Neural cell (in vitro differentiated cells): Measurements from ENCODE around the gene PRKG1. TPM values are rescaled to one million over a fixed set of nuclear protein-coding genes. Genes with fewer than 3 reads are reported as not detected.
"Not testable (repeated sequence)": the region's sequence is repeated elsewhere in the genome, so short reads cannot be mapped to it uniquely, and the experiment has no call there.

ENCODE experiments used
- H2AFZ ChIP-seq: fragments of 200-600, 300-800 bp; sonication (generic), shearing (Covaris generic); 2 replicates; pipeline ENCODE4 v1.6.0; 2014; ENCODE audit warnings: low read depth, mild to moderate bottlenecking, antibody characterized with exemption, low read length, moderate library complexity
- H3F3A ChIP-seq: fragments of 200-600 bp; shearing (Covaris generic); 2 replicates; pipeline ENCODE4 v1.6.1; 2016; ENCODE audit warnings: mild to moderate bottlenecking, moderate library complexity, mixed read lengths, antibody characterized with exemption, low read length; ENCODE audit not compliant: insufficient read depth, poor library complexity, severe bottlenecking
- H3K27ac ChIP-seq: fragments of 200-600, 300-800 bp; sonication (generic), shearing (Covaris generic); 2 replicates; pipeline ENCODE4 v1.5.1; 2014; ENCODE audit warnings: mild to moderate bottlenecking, low read length, moderate library complexity
- H3K27me3 ChIP-seq: fragments of 300-800, 200-600 bp; sonication (generic), shearing (Covaris generic); 2 replicates; pipeline ENCODE4 v1.6.0; 2014; ENCODE audit warnings: mild to moderate bottlenecking, low read depth, low read length, moderate library complexity; ENCODE audit not compliant: insufficient read depth
- H3K36me3 ChIP-seq: fragments of 300-800, 200-600 bp; sonication (generic), shearing (Covaris generic); 2 replicates; pipeline ENCODE4 v1.5.1; 2014; ENCODE audit warnings: mild to moderate bottlenecking, antibody characterized with exemption, low read length, moderate library complexity; ENCODE audit not compliant: insufficient read depth
- H3K4me2 ChIP-seq: fragments of 300-800, 200-600 bp; sonication (generic), shearing (Covaris generic); 2 replicates; pipeline ENCODE4 v1.6.0; 2014; ENCODE audit warnings: mild to moderate bottlenecking, low read length
- H3K4me3 ChIP-seq: fragments of 300-800, 200-600 bp; sonication (generic), shearing (Covaris generic); 2 replicates; pipeline ENCODE4 v1.5.1; 2014; ENCODE audit warnings: mild to moderate bottlenecking, low read length, moderate library complexity
- H3K79me2 ChIP-seq: fragments of 200-600 bp; shearing (Covaris generic); replicated peaks from 2 replicates; pipeline ENCODE4 v1.6.0; 2014; ENCODE audit warnings: mild to moderate bottlenecking, low read length, moderate library complexity; ENCODE audit not compliant: insufficient read depth
- H3K9ac ChIP-seq: fragments of 300-800, 200-600 bp; sonication (generic), shearing (Covaris generic); 2 replicates; pipeline ENCODE4 v1.6.1; 2016; ENCODE audit warnings: mild to moderate bottlenecking, low read length, mixed read lengths
- H3K9me2 ChIP-seq: fragments of 200-600 bp; shearing (Covaris generic); 2 replicates; pipeline ENCODE4 v1.6.1; 2016; ENCODE audit warnings: mild to moderate bottlenecking, low read length, mixed read lengths; ENCODE audit not compliant: insufficient read depth
- H3K9me3 ChIP-seq: fragments of 200-600, 300-800 bp; sonication (generic), shearing (Covaris generic); 2 replicates; pipeline ENCODE4 v1.6.1; 2016; ENCODE audit warnings: mild to moderate bottlenecking, mixed run types, low read length, moderate library complexity, mixed read lengths
- H4K20me1 ChIP-seq: fragments of 200-600 bp; shearing (Covaris generic); 2 replicates; pipeline ENCODE4 v1.6.1; 2016; ENCODE audit warnings: mild to moderate bottlenecking, mixed run types; ENCODE audit not compliant: insufficient read depth
- EP300 ChIP-seq: fragments of 450-650 bp; conservative IDR thresholded peaks from 2 replicates; pipeline ENCODE4 v1.6.1; 2014; ENCODE audit warnings: antibody characterized with exemption, mild to moderate bottlenecking, moderate library complexity; ENCODE audit not compliant: poor library complexity, severe bottlenecking
- EZH2 ChIP-seq: fragments of 200-600, 300-800 bp; shearing (Covaris generic), sonication (generic); IDR thresholded peaks from 2 replicates; pipeline ENCODE4 v1.6.1; 2014; ENCODE audit warnings: antibody characterized with exemption, low read length, borderline replicate concordance, mild to moderate bottlenecking; ENCODE audit not compliant: insufficient read depth, poor library complexity, severe bottlenecking
- MXI1 ChIP-seq: fragments of 450-650 bp; conservative IDR thresholded peaks from 2 replicates; pipeline ENCODE4 v1.6.1; 2014; ENCODE audit warnings: antibody characterized with exemption, mild to moderate bottlenecking; ENCODE audit not compliant: poor library complexity, severe bottlenecking
- POLR2AphosphoS5 ChIP-seq: IDR thresholded peaks from 2 replicates; pipeline ENCODE4 v1.6.1; 2012
- RAD21 ChIP-seq: fragments of 450-650 bp; conservative IDR thresholded peaks from 2 replicates; pipeline ENCODE4 v1.6.1; 2014; ENCODE audit warnings: antibody characterized with exemption, mild to moderate bottlenecking, moderate library complexity
- SMC3 ChIP-seq: fragments of 450-650 bp; conservative IDR thresholded peaks from 2 replicates; pipeline ENCODE4 v1.6.1; 2014; ENCODE audit warnings: antibody characterized with exemption, mild to moderate bottlenecking, moderate library complexity; ENCODE audit not compliant: poor library complexity
- TAF1 ChIP-seq: IDR thresholded peaks from 2 replicates; pipeline ENCODE4 v1.6.1; 2012; ENCODE audit warnings: low read depth
- polyA plus RNA-seq: library from polyadenylated mRNA; depleted of rRNA; stranded (reverse); fragments of >200 nt; gene quantifications from 2 replicates; pipeline ENCODE4 v1.2.3, GENCODE V29; 2014
- TF ChIP-seq, protein P1 (sequence below): fragments of 450-650 bp; IDR thresholded peaks from 2 replicates; pipeline ENCODE4 v1.5.1; 2014; ENCODE audit warnings: antibody characterized with exemption, mild to moderate bottlenecking, moderate library complexity; ENCODE audit not compliant: poor library complexity, severe bottlenecking
- TF ChIP-seq, protein P2 (sequence below): IDR thresholded peaks from 2 replicates; pipeline ENCODE4 v1.6.1; 2012; ENCODE audit warnings: borderline replicate concordance

Gene PRKG1
- polyA plus RNA-seq, 1 donor from 2014 or later: 2.2 TPM

DNA sequence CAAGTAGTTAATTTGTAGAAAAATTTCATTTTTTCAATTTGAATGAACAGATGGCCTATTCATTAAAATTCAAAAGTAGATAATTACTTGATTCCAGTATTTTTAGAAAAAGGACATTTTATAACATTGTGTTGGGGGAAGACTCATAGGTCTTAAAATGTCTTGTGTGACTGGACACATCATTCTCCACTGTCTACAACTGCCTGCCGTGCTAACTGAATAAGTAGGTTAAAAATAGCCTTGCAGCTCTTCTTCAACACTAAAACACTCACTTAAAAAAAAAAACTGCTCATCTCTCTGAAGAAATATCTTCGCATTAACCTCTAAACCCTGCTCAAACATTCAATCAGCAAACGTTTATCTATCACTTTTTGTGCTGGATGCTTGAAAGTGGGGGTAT lies 371.3 kb downstream of the PRKG1 start:
- no peak overlapping the region for H3K9ac ChIP-seq
- no peaks in the 10 kb centered on the region for H4K20me1 ChIP-seq
- no peak overlapping the region for H3K4me2 ChIP-seq
- no peak for TF ChIP-seq TAF1
- no peak for TF ChIP-seq EP300
- TF ChIP-seq RAD21: no peak
- TF ChIP-seq POLR2AphosphoS5: no peak
- TF ChIP-seq, protein P1, sequence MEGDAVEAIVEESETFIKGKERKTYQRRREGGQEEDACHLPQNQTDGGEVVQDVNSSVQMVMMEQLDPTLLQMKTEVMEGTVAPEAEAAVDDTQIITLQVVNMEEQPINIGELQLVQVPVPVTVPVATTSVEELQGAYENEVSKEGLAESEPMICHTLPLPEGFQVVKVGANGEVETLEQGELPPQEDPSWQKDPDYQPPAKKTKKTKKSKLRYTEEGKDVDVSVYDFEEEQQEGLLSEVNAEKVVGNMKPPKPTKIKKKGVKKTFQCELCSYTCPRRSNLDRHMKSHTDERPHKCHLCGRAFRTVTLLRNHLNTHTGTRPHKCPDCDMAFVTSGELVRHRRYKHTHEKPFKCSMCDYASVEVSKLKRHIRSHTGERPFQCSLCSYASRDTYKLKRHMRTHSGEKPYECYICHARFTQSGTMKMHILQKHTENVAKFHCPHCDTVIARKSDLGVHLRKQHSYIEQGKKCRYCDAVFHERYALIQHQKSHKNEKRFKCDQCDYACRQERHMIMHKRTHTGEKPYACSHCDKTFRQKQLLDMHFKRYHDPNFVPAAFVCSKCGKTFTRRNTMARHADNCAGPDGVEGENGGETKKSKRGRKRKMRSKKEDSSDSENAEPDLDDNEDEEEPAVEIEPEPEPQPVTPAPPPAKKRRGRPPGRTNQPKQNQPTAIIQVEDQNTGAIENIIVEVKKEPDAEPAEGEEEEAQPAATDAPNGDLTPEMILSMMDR: no peak
- TF ChIP-seq, protein P2, sequence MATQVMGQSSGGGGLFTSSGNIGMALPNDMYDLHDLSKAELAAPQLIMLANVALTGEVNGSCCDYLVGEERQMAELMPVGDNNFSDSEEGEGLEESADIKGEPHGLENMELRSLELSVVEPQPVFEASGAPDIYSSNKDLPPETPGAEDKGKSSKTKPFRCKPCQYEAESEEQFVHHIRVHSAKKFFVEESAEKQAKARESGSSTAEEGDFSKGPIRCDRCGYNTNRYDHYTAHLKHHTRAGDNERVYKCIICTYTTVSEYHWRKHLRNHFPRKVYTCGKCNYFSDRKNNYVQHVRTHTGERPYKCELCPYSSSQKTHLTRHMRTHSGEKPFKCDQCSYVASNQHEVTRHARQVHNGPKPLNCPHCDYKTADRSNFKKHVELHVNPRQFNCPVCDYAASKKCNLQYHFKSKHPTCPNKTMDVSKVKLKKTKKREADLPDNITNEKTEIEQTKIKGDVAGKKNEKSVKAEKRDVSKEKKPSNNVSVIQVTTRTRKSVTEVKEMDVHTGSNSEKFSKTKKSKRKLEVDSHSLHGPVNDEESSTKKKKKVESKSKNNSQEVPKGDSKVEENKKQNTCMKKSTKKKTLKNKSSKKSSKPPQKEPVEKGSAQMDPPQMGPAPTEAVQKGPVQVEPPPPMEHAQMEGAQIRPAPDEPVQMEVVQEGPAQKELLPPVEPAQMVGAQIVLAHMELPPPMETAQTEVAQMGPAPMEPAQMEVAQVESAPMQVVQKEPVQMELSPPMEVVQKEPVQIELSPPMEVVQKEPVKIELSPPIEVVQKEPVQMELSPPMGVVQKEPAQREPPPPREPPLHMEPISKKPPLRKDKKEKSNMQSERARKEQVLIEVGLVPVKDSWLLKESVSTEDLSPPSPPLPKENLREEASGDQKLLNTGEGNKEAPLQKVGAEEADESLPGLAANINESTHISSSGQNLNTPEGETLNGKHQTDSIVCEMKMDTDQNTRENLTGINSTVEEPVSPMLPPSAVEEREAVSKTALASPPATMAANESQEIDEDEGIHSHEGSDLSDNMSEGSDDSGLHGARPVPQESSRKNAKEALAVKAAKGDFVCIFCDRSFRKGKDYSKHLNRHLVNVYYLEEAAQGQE: no peak
- no peak for TF ChIP-seq MXI1
- TF ChIP-seq EZH2: no peak
- no peak for TF ChIP-seq SMC3
- no peaks in the 10 kb centered on the region for H3K36me3 ChIP-seq
- no peak overlapping the region for H3K27ac ChIP-seq
- no peaks in the 10 kb centered on the region for H3K27me3 ChIP-seq
- H3F3A ChIP-seq: no peaks in the 10 kb centered on the region
- no peaks in the 10 kb centered on the region for H3K9me3 ChIP-seq
- H3K9me2 ChIP-seq: no peaks in the 10 kb centered on the region
- no peak overlapping the region for H2AFZ ChIP-seq
- H3K79me2 ChIP-seq: no peaks in the 10 kb centered on the region
- H3K4me3 ChIP-seq: no peak overlapping the region

- Histone ChIP-seq H3K36me3 (no peaks in the 10 kb centered on the region), H3K4me3 (no peak overlapping the region), H3K4me2 (no peak overlapping the region), H3K27ac (no peak overlapping the region), H3K9me3 (no peaks in the 10 kb centered on the region), H4K20me1 (no peaks in the 10 kb centered on the region), H2AFZ (no peak overlapping the region), H3K79me2 (no peaks in the 10 kb centered on the region), H3K9me2 (no peaks in the 10 kb centered on the region), H3F3A (no peaks in the 10 kb centered on the region), H3K27me3 (no peaks in the 10 kb centered on the region), H3K9ac (no peak overlapping the region)
- TF ChIP-seq TAF1: no peak
- TF ChIP-seq SMC3: no peak
- TF ChIP-seq MXI1: no peak
- no peak for TF ChIP-seq EZH2
- no peak for TF ChIP-seq EP300
- TF ChIP-seq RAD21: no peak
- TF ChIP-seq, protein P2: no peak
- TF ChIP-seq, protein P1: no peak
- TF ChIP-seq POLR2AphosphoS5: no peak
Observed at GRCh38 chr10:51447119-51447518, 372.8 kb downstream of the PRKG1 start.

GRCh38 chr10:51455762-51456161 lies 381.5 kb downstream of the PRKG1 start:
- H3K9ac ChIP-seq, H3K79me2 ChIP-seq, H3F3A ChIP-seq, H4K20me1 ChIP-seq, H2AFZ ChIP-seq, H3K9me3 ChIP-seq, H3K36me3 ChIP-seq, H3K4me2 ChIP-seq, H3K27ac ChIP-seq, H3K27me3 ChIP-seq, H3K4me3 ChIP-seq, H3K9me2 ChIP-seq: not testable (repeated sequence)
